GM12892 (cell line): ENCODE results near the gene NPTXR.

Experiments used
- POLR2A ChIP-seq: IDR thresholded peaks from 2 replicates; pipeline ENCODE4 v1.6.1; 2011; ENCODE audit warnings: low read depth, low read length, control low read depth
- POLR2AphosphoS5 ChIP-seq: IDR thresholded peaks from 2 replicates; pipeline ENCODE4 v1.6.1; 2011; ENCODE audit warnings: low read depth, low read length, control low read depth

DNA sequence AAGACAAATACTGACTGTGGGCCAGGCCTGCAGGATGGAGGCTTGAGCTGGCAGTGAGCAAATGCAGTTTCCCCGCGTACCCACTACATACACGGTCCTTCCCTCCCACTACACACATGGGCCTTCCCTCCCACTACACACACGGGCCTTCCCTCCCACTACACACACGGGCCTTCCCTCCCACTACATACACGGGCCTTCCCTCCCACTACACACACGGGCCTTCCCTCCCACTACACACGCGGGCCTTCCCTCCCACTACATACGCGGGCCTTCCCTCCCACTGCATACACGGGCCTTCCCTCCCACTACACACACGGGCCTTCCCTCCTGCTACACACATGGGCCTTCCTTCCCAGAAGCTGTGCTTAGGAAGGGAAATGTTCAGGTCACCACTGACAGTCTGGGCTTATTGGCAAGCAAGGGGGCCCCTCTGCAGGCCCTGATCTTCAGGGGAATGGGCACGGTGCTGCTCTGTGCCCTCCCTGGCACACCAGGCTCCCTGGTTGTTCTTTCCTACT, 60.7 kb downstream of the NPTXR start:
- no peak for TF ChIP-seq POLR2A
- TF ChIP-seq POLR2AphosphoS5: no peak
